WTC11 (cell line): Measurements from ENCODE around the gene FEV.

Experiments
- FOXP1 ChIP-seq: sonication (generic); formaldehyde crosslinking; IDR thresholded peaks from 2 replicates; pipeline ENCODE4 v1.8.0; 2022; ENCODE audit warnings: missing genetic modification reagents, mild to moderate bottlenecking, moderate library complexity, borderline replicate concordance
- RELA ChIP-seq: sonication (generic); formaldehyde crosslinking; IDR thresholded peaks from 2 replicates; pipeline ENCODE4 v1.8.1; 2022; ENCODE audit warnings: missing genetic modification reagents, mild to moderate bottlenecking, borderline replicate concordance
- SMAD4 ChIP-seq: sonication (generic); formaldehyde crosslinking; IDR thresholded peaks from 2 replicates; pipeline ENCODE4 v1.8.0; 2022; ENCODE audit warnings: mild to moderate bottlenecking, missing genetic modification reagents
- ZNF671 ChIP-seq: fragments of 250-450 bp; sonication (Bioruptor Pico); IDR thresholded peaks from 2 replicates; pipeline ENCODE4 v1.8.0; 2021; ENCODE audit warnings: mild to moderate bottlenecking
- TF ChIP-seq, protein P1 (sequence below): sonication (generic); formaldehyde crosslinking; IDR thresholded peaks from 2 replicates; pipeline ENCODE4 v1.8.1; 2023; ENCODE audit warnings: mild to moderate bottlenecking, missing genetic modification reagents, moderate library complexity
- TF ChIP-seq, protein P2 (sequence below): sonication (generic); formaldehyde crosslinking; IDR thresholded peaks from 2 replicates; pipeline ENCODE4 v1.8.1; 2022; ENCODE audit warnings: low read depth, missing genetic modification reagents, borderline replicate concordance
- TF ChIP-seq, protein P3 (sequence below): fragments of 200-600 bp; IDR thresholded peaks from 2 replicates; pipeline ENCODE4 v1.8.0; 2022; ENCODE audit warnings: antibody characterized with exemption
- TF ChIP-seq, protein P4 (sequence below): sonication (generic); formaldehyde crosslinking; IDR thresholded peaks from 2 replicates; pipeline ENCODE4 v1.8.0; 2022; ENCODE audit warnings: mild to moderate bottlenecking, missing genetic modification reagents

DNA sequence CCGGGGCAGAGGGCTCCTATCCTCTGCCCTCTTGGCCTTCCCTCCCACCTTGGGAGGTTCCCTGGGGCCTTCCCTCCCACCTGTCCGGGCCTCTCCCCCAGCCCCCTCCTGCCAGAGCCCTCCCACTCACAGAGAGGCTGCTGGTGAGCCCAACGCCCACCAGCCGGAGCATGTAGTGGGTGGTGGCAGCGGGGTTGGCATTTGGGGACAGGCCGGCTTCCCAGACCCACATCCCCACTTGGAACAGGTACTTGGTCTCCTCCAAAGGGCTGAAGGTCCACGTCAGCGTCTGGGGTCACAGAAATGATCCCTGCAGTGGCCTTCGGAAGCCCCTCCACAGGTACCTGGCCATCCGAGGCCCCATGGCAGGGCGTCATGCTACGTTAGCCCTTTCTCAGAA is 37.1 kb upstream of the FEV start:
- TF ChIP-seq, protein P1, sequence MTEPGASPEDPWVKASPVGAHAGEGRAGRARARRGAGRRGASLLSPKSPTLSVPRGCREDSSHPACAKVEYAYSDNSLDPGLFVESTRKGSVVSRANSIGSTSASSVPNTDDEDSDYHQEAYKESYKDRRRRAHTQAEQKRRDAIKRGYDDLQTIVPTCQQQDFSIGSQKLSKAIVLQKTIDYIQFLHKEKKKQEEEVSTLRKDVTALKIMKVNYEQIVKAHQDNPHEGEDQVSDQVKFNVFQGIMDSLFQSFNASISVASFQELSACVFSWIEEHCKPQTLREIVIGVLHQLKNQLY (CRISPR knock-in tag): no peak
- TF ChIP-seq, protein P2, sequence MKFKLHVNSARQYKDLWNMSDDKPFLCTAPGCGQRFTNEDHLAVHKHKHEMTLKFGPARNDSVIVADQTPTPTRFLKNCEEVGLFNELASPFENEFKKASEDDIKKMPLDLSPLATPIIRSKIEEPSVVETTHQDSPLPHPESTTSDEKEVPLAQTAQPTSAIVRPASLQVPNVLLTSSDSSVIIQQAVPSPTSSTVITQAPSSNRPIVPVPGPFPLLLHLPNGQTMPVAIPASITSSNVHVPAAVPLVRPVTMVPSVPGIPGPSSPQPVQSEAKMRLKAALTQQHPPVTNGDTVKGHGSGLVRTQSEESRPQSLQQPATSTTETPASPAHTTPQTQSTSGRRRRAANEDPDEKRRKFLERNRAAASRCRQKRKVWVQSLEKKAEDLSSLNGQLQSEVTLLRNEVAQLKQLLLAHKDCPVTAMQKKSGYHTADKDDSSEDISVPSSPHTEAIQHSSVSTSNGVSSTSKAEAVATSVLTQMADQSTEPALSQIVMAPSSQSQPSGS (CRISPR knock-in tag): no peak
- TF ChIP-seq SMAD4 (CRISPR knock-in tag) (no peak), RELA (no peak), FOXP1 (CRISPR knock-in tag) (no peak), ZNF671 (CRISPR knock-in tag) (no peak)
- TF ChIP-seq, protein P3, sequence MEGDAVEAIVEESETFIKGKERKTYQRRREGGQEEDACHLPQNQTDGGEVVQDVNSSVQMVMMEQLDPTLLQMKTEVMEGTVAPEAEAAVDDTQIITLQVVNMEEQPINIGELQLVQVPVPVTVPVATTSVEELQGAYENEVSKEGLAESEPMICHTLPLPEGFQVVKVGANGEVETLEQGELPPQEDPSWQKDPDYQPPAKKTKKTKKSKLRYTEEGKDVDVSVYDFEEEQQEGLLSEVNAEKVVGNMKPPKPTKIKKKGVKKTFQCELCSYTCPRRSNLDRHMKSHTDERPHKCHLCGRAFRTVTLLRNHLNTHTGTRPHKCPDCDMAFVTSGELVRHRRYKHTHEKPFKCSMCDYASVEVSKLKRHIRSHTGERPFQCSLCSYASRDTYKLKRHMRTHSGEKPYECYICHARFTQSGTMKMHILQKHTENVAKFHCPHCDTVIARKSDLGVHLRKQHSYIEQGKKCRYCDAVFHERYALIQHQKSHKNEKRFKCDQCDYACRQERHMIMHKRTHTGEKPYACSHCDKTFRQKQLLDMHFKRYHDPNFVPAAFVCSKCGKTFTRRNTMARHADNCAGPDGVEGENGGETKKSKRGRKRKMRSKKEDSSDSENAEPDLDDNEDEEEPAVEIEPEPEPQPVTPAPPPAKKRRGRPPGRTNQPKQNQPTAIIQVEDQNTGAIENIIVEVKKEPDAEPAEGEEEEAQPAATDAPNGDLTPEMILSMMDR: no peak
- TF ChIP-seq, protein P4, sequence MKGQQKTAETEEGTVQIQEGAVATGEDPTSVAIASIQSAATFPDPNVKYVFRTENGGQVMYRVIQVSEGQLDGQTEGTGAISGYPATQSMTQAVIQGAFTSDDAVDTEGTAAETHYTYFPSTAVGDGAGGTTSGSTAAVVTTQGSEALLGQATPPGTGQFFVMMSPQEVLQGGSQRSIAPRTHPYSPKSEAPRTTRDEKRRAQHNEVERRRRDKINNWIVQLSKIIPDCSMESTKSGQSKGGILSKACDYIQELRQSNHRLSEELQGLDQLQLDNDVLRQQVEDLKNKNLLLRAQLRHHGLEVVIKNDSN: no peak
